Activated naive CD8-positive, alpha-beta T cell treated with anti-CD3 and anti-CD28 coated beads, Interleukin-2, amount 50 U/mL, for 16 hours (primary cell): ENCODE results near the gene MAPK9.
"Not testable (repeated sequence)": the region's sequence is repeated elsewhere in the genome, so short reads cannot be mapped to it uniquely, and the experiment has no call there.

ENCODE experiments used
- DNase-seq: peaks from one replicate; pipeline ENCODE4 v3.0.0-alpha.2; 2020; ENCODE audit warnings: low read depth, low spot score

The MAPK9 gene

DNA sequence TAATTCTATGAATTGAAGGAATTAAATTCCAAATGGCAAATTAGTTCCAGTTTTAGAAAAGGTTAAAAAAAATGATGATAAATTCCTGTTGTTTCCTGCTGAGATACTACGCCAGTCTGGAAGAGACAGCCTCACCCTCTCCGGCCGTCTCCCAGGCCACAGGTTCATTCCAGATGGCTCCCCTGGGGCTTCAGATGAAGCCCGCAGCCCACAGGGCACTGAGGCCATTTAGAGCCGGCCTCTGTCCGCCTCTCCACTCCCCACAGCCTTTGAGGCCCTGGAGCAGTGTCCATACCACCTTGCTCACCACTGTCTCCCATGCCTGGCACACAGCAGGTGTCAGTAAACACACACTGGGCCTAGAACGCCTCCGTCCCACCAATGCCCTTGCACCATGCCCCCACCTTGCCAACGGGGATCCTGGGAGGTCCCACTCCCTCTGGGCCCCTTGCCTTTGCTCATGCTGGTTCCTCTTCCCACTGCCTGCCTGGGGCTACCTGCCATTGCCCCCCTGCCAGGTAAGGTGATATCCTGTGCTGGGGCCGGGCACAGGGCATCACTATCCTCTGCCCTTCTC is 35.2 kb upstream of the MAPK9 start:
- DNase-seq, result no peak

DNA sequence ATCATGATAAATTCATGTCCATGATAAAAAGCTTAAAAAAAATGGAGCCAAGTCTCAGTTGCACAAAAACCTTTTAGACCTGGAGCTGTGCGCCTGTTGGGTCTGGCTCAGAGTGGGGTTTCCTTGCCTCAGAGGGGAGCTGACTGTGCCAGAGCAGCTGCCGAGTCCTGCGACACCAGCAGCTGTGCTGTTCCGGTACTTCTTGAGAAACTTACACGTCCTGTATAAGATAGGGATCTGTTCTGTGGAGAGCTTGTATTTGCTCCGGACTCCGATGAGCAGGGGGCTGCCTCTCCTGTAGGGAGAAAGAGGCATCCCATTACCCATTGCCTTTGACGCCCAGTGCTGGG is 32.7 kb upstream of the MAPK9 start:
- no peak for DNase-seq

DNA sequence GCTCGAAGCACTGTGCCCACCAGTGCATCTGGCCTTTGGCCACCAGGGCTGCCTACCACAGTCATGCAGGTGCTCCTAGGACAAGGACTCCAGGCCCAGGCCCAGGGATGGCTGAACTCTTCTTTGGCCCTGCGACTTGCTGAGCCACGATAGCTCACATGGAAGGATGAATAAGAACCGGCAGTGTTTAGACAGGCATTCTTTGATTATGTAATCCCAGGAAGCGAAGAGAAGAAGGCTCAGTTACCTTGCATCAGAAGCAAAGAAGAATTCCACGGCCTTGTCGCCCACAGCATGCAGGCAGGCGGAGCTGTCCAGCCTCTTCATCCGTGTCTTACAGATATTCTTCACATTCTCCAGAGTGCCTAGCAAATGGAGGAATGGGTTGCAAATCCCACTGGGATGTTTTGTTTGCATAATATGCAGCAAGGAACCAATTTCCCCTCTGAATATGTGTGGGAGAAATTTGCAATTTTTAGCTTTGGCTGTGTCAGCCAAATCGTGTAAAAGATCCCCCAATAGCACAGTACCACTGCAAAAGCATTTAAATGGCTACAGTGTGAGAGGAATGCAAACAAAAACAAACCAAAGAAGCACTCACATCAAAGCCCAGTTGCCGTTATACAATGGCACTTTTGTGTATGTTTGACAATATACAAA is 32.2 kb upstream of the MAPK9 start:
- DNase-seq, result no peak

DNA sequence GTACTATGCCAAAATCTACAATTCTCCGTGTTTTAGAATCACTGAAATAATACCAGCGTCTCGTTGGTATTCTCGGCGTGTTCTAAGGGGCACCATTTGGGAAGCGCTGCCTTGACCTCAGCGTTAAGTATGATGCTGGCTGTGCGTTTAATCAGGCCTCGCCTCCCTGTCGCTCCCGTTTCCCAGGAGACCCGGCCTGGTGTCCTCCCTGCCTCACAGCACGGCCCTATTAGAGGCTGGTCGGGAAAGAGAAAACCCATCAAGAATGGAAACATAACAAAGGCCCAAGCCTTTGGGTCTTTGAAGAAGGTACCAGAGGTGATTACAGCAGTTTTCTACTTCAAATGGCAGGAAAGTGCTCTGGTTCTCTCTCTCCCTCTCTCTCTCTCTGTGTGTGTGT is 31.3 kb upstream of the MAPK9 start:
- no peak for DNase-seq

DNA sequence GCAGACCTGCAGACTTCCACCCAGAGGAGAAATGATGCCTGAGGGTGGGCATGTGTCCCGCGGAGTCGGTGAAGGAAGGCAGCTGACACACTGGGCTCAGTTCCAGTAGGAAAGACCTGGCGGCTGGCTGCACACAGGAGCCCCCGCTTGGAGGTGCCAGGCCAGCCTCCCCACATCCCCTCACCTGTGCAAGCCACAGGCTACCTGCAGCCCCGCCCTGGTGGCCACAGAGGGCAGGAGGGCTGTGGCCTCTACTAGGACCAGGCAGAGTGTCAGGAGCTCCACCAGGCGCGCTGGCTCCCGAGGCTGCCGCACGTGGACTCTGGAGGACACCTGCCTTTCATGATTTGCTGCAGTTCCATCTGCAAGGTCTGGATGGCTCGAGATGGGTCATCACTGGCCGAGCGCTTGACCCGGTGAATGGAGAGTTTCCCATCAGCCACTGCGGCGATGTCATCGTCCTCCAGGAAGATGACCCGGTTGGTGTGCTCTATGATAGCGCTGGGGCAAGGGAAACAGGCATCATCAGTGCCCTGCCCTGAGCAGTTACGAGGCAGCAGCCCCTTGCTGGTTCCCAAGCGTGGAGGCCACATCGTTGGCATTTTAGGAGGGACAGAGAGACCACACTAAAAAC is 26.7 kb upstream of the MAPK9 start:
- DNase-seq, result no peak

DNA sequence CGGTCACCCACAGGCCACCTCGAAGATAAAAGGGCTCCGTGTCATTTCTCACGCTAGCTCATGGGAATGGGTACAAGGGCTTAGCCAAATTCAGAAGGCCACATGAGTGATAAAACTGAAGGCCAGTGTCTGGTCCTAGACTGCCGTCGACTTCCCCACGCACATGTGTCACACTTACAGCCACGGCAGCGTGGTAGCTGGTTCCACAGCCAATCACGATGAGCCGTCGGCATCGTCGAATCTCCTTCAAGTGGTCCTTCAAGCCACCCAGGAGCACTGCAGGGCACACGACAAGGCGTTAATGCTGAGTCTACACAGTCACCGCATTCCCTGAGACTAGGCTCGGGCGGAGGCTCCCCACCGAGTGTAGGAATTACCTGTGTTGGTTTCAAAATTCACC is 24.7 kb upstream of the MAPK9 start:
- DNase-seq, result no peak

DNA sequence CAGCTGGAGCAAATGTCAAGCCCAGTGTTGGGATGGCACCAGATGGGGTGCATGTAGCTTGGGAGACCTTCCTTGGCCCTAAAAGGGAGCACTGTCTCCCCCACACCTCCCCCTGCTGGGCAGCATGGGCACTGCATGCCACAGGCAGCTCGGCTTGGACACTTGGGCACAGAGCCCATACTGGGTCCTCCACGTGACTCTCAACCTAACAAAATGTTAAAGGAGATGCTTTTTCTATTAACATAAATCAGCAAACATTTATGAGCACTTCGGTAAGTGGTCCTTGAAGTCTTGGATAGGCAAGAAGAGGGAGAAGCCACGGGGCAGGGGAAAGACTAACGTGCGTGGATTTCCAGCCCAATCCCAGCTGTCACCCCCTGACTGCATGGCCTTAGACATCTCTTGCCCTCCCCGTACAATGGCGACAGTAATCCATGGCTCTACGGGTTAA is 23.9 kb upstream of the MAPK9 start:
- peak; percentile 43 for DNase-seq

DNA sequence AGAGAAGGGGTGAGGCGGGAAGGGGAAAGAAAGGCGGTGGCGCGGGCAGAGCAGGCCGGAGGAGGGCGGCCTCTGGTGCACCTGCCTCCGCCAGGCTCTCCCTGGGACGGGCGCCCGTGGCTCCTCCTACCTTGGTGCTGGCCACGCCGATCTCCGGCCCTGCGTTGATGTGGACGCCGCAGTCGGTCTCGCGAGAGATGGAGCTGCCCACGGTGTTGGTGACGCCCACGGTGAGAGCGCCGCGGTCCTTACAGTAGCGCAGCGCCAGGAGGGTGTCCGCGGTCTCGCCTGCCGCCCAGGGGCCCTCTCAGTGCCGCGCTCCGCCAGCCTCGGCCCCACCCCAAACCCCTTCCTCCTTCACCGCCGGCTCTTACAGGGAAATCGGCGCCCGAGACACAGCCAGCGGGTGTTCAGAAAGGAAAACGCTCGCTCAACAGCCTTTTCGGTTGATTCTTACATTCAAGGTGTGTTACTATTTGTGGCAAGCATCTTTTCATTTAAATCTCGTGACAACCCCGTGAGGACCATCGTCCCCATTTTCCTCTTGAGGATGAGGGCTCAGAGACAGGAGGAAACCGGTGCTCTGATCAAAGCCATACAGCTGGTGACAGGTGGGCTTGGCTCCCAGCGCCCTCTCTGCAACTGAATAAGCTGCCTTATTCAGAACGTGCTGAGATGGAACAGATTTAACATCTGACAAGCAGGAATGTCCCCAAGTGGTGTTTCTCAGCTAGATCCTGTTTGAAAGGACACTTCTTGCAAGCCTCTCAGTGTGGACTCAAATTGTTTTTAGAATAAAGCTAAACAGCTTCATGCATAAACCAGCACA is 22.0 kb upstream of the MAPK9 start:
- DNase-seq, result no peak

DNA sequence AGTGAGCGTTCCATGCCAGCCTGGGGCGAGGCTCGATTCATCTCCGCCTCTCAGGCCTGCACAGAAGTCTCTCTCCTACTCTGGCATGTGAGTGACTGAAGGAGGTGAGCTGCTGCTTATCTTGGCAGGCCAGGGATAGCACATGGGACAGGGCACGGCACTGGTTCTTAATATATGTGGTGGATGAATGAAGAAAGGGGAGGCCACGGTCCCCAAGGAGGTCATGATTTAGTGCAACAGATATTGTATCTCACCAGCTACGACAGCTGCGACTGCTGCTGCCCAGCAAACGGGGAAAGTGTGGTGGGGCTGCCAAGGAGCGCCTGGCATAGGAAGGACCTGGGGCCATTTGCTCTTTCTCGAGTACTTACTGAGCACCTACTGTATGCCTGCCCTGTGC is 19.3 kb upstream of the MAPK9 start:
- no peak for DNase-seq

DNA sequence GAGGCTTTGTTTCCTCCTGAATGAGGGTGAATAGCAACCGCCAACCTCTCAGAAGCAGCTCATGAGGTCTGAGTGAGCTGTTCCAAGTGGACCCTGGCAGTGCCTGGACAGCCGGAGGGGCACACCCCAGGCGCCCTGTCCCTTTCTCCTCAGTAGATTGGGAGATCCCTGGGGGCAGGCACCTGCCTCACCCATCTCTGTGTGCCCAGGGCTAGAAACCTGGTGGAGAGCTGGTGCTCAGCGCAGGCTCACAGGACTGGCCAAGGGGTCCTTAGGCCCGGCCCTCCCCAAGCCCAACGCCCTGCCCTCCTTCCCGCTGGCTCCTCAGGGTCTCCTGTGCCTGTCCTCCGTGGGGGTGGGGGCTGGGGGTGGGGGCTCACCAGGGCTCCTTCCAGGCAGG is 14.9 kb upstream of the MAPK9 start:
- DNase-seq, result no peak

DNA sequence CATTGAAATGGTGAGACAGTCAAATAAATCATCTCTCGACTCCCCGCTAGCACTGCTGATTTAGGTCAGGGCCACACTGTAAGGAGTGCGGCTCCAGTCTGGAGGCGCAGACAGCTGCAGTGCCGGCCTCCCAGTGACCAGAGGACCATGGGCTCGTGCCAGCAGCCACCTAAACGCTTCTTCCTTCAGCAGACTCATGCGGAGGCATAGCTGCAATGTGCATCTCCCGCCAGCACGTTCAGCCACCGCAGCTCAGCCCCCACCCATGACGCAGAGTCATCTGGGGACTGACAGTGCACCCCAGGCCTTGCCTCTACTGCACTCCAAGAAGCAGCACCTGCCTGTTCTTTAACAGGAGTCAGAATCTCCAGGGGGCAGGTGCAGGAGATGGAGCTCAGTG is 13.6 kb upstream of the MAPK9 start:
- no peak for DNase-seq

DNA sequence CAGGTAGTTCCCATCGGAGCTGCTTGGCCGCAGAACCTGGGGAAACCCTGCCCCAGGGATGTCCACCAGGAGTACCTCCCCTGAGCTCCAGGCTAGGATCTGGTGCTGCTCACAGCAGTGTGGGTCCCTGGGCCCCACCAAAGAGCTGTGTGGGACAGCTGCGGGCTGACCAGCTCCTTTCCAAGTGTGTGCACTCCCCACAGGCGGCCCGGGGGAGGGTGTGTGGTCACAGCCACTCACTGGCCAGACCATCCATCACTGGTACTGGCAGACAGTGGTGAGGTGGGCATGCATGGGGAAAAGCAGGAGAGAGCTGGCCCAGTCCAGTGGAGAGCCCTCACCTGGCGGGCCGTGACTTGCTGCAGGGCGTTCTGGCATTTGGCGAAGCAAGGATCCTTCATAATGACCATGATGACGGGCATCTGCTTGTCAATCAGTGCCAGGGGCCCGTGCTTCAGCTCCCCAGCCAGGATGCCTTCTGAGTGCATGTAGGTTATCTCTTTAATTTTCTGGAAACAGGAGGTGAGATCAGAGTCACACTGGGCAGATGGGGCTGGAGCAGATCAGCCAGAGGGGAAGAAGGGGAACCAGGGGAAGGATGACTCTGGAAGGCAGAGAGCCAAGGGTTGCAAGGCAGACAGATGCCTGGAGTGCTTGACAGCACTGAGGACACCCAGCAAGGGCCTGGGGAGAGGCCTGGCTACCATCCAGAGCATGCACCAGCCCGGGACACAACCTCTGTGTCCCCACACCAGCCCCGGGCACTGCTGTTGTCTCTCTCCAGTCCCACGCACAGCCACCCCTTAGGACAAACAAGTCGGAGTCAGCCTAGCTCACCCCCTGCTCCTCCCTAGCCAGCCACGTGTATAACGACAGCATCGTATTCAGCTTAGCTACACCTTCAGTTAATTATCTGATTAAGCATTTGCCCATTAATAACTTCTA is 12.8 kb upstream of the MAPK9 start:
- no peak for DNase-seq

DNA sequence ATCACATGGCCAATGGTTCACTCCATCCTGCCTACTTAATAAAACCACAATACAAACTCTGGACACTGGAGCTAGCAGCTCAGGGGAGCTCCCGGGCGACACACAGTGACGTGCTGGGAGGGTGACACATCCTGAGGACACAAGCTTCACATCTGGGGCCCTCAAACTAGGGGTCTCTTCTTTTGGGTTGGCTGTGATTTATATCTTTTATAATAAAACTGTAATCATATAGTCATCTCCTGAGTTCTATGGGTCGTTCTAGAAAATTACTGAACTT is 12.1 kb upstream of the MAPK9 start:
- DNase-seq, result no peak

DNA sequence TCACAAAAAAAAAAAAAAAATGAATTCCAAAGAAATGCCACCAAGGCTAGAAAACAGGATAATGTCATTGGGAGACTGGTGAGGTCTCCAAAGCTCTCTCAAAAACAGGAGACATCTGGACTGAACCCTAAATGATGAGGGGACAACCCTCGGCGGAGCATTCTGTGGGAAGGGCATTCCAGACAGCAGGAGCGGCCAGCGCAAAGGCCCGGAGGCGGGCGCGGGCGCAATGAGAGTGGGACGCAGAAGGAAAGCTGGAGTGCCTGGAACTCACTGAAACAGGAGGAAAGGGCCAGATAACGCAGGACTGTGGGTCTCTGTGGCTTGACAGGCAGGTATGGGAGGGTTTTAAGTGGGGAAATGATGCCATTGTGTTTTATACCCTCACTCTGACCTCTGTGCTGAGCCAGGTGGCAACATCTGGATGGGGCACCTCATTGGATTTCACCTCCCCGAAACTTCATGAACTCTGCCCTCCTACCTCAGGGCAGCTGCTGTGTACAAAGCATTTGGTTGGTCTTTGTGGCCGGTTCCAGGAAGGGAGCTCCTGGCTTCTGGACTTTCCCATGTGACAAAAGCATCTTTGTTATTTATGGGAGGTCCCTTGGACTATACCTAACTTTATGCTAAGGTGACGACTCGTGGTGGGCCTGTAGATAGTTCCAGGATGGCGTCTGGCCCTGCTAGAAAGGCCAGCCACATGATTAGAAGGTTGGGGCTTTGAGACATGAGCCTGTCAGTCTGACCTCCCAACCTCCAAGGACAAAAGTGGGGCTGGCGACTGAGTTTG is 11.5 kb upstream of the MAPK9 start:
- DNase-seq, result no peak

DNA sequence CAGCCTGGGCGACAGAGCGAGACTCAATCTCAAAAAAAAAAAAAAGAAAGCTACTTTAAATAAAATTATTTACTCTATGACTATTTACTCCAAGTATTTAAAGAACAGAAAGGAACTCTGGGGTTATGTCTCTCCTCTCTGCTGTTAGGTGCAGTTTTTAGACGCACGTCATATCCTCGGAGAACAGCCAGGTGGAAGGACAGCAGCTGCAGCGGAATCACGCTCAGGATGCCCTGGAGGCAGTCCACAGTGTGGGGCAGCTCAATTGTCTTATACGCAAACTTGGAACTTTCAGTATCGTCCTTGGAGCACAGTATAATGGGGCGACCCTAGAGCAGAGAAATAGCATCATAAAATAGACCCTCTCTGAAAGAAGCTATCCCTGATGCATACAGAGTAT is 10.4 kb upstream of the MAPK9 start:
- DNase-seq, result no peak

DNA sequence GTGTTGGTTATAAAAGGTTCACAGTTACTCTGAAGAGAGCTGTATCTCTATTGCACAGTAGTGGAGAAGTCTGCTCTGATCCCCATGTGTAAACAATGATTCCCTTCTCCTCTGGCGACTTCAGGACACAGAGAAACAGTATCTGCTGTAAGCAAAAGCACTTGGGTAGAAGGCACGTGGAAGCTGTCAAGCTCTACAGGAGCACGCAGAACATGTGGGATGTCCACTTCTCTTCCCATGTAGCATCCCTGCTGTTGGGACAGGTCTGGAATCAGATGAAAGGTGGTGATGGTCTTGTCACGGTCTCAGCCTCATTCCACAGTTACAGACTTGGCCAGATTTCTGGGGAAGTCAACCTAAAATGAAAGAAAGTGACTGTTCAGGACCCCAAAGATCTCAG is 9.4 kb upstream of the MAPK9 start:
- DNase-seq, result no peak

DNA sequence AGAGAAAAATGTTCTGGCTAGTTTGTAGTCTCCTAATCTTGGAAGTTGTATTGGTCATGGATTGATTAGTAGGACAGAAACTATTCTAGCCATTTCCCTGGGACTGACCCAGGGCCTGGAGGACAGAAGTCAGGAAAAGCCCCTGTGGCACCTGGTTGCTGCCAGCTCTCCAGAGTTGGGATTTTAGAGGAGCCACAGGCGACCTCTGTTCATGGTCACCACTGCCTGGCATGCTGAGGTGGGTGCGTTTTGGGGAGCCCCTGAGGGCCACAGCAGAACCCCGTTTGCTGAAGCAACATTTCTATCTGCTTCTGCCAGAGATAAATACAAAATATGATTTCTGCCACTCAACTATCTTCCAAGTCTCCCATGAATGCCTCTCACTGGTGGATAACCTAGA is 7.6 kb upstream of the MAPK9 start:
- no peak for DNase-seq

DNA sequence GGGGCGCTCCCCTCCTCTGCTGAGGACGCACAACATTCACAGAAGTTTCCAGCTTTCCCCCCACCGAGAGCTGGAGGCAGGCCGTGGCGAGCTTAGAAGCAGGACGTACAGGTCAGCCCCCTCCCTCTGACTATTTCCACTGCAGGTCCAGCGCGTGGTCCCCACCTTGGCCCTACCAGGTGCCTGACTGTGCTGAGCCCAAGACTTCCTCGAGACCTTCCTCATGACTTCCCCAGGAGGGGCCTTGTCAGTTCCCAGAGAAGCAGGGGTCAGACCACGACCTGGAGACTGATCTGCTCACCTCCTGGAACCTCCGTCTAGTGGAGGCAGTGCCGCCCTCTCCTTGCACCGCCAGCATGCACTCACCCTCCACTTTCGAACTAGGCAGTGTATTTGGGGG is 7.1 kb upstream of the MAPK9 start:
- not testable (repeated sequence) for DNase-seq

DNA sequence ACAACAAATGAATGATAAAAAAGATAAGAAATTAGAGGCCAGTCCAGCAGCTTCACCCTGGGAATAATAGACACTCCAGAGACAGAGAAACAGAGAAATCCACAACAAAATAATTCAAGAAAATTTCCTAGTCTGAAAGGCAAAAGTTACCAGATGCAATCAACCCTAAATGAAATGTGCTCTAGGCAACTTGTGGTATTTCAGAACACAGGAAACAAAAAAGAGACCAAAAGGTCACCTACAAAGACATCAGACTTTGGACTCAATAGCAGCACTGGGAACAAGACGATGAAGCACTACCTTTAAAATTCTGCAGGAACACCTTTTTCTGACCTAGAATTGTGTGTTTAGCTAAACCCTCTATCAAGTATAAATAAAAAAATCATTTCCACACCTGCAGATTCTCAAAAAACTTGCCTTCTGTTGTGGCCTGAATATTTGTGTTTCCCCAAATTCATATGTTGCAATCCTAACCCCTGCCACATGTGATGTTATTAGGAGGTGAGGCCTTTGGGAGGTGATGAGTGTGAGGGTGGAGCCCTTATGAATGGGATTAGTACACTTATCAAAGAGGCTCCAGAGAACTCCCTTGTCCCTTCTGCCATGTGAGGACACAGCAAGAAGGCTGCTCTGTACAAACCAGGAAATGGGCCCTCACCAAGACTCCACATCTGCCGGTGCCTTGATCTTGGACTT is 5.9 kb upstream of the MAPK9 start:
- no peak for DNase-seq

DNA sequence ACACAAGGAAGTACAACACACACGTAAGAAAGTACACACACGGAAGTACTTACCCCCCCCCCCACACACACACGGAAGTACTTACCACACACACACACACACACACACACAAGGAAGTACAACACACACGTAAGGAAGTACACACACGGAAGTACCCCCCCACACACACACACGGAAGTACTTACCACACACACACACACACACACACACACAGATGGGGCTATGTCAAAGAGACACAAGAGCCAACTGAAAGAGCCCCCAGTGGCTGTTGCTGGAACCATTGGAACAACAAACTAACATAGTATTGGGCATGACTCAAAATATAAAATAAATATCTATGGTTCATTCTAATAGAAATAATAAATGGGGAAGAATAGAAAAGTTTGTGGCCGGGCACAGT is 4.9 kb upstream of the MAPK9 start:
- DNase-seq, result no peak
